NCI-H2196 (cell line): ENCODE measurements around the gene NEO1.
"Not testable (repeated sequence)": the region's sequence is repeated elsewhere in the genome, so short reads cannot be mapped to it uniquely, and the experiment has no call there.

Experiments used
- DNase-seq: peaks from one replicate; lab custom pipeline; 2025; ENCODE audit not compliant: unreplicated experiment; lab: John Stamatoyannopoulos, UW

NEO1 gene

DNA sequence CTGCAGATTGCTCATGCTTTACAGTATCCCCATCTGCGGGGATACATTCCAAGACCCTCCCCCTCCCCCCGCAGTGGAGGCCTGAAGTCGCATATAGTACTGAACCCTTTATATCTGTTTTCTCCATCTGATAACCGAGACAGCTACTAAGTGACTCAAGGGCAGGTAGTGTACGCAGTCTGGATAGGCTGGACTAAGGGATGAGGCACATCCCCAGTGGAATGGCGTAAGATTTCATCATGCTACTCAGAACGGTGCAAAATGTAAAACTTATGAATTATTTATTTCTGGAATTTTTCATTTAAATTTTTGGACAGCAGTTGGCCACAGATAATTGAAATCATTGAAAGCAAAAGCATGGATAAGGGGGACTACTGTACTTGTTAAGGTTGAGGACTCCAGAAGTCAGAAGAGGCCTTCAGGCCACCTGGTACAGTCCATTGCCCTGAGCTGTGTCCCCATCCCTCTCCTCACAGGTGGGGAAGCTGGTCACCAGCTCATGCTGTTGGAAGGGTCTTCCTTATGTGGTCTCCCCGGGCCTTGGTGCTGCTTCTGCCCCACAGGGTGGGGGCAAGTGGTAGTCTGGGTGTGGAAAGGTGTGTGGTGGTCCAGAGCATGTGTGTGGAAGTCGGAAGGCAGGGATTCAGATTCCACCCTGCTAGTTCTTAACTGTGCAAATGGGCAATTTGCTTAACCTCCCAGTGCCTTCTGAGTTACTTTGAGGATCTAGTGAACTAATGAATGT is 244.5 kb downstream of the NEO1 start:
- DNase-seq: no peak

DNA sequence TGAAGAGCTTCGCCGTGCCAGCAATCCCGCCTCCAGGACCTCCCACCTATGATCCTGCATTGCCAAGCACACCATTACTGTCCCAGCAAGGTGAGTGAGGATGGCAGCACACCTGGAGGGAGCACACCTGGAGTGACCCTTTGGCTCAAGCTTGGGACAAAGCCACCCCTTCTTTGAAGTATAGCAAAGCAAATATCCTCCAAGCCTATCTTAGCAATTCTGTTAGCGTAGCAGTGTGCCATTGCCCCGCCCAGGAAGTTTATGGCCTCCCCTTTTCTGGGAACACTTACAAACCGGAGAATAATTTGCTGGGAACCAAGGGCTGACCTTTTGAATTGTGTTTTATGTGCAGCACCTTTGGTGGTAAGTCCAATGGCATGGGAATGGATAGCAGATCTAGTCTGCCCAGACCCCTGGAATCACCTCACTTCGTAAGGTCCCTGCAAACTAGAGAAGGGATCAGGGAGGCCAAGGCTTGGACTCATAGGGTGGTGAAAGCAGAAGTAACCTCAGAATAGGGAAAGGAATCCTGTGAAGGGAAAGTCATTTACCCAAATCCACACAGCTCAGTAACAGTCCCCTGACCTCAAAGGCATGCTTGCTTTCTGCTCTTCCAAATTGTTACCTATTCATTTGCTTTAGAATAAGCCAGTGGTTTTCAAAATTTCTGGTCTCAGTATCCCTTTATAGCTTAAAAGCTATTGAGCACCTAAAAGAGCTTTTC is 246.4 kb downstream of the NEO1 start:
- no peak for DNase-seq

DNA sequence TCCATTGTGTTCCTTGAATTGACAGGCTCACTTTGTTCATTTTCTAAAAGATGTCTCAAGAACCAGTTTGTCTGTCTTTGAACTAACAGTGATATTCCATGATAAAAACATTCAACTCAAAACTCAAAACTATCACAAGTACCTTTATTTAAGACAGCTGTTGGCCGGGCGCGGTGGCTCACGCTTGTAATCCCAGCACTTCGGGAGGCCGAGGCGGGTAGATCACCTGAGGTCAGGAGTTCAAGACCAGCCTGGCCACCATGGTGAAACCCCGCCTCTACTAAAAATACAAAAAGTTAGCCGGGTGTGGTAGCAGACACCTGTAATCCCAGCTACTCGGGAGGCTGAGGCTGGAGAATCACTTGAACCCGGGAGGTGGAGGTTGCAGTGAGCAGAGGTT is 248.0 kb downstream of the NEO1 start:
- not testable (repeated sequence) for DNase-seq

DNA sequence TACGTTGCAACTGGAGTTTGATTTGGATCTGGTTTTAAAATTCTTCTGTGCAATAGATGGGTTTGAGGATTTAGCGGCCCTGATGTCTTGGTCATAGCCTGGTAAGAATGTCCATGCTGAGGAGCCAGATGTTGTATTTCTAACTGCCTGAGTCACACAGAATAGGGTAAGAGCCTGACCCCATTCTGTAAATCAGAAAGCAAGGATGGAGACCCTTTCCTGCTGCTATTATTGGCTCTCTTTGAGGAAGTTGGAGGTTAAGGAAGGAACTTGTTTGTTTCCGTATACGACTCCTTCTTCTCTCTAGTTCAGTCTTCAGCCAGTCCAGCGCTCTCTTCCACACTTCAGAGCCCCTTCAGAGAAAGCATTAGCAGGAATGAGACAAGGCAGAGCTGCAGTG is 251.4 kb downstream of the NEO1 start:
- no peak for DNase-seq

DNA sequence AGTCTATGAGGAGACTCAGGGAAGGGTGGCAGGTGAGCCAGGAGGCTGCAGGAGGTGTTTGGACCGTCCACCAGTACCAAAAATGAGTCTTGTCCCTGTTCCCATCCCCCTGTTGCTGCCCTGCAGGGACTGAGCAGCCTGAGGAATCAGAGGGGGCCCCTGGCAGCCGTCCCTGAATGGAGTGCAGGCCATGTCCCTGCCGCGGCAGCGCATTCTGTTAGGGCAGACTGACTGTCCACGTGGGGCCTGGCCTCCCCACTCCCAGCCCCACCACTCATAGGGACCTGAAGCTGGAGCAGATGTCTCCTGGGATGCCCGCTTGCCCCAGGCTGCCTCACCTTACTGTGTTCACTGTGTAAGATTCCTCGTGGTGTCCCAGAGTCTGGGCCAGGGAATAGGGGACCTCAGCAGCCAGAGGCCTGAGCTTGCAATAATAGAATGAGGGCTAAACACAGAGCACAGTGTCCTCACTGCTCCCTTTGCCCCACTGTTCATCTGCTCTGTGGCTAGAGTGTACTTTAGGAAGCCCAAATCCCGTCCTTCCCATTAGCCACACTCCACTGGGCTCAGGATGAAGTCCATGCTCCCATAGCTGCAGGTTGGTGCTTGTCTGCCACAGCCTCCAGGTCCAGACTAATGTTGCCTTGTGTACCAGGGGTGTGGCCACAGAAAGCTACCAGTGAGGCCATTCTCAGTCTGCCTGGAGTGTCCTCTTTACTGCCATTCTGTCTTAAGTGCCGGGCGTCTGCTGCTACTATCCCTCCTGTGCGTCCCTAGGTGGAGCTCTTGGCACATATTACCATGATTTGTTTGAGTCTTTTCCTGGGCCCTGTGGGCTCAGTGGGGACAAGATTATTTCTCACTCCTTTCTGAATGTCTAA is 253.3 kb downstream of the NEO1 start:
- DNase-seq: peak; percentile 65

DNA sequence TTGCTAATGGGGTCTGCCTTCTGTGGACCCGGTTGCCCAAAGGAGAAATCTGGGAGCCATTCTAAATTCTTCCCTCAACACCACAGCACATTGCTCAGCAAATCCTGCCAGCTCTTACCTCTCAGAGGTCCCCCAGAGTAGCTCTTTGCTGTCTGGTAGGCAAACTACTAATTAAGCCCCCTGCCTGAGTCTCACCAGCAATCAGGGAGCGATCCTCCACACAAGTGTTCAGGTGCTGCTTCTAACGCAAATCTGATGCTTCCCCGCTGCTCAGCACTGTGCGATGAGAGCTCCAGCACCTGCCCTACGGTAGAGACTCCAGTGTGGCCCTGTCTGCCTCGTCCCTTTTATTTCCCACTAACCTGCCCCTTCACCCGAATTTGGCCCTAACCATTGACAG is 256.0 kb downstream of the NEO1 start:
- no peak for DNase-seq

DNA sequence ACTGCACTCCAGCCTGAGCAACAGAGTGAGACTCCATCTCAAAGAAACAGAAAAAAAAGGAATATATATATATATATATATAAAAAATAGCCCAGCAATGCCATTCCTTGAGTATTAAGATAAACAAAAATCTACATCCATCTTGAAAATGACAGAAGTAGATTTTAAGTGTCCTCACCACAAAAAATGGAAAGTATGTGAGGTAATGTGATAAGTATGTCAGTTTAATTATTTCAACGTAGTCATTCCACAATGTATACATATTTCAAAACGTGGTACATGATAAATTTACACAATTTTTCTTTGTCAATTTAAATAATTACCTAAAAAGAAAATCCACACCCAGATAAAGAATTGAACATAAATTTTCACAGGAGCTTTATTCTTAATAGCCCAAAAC is 261.6 kb downstream of the NEO1 start:
- DNase-seq: no peak

DNA sequence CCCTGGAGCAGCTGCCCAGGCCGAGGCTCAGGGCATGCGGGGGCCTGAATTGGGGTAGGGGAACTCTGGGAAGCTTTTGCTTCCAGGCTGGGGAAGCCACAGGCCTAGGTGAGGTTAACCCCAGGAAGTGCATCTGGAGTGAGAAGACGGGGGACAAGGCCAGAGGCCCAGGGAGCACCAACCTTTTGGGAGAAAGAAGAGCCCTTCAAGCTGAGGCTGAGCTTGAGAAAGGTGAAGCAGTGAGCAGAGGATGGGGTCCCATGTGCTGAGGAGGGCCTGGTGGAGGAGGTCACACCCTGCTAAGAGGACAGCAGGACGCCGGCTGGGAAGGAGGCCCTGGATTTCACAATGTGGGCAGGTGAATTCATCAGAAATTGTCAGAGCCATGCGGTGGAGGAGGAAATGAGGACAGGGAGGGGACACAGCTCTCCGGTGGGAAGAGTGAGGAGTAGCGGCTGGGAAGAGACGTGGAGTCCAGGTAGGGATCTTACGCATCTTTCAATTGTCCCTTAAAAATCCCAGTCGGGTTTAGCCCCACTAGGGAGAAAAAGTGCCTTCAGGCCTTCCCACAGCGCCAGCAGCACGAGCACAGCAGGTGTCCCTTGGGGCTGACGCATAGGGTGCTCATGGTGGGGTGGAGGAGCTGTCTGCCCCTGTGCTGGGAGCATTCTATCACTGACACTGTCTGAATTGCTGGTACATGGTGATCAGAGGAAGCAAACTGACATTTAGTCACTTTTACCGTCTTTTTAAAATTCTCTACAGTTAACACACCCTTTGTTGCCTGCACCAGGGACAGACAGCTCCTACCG is 265.6 kb downstream of the NEO1 start:
- DNase-seq: no peak

DNA sequence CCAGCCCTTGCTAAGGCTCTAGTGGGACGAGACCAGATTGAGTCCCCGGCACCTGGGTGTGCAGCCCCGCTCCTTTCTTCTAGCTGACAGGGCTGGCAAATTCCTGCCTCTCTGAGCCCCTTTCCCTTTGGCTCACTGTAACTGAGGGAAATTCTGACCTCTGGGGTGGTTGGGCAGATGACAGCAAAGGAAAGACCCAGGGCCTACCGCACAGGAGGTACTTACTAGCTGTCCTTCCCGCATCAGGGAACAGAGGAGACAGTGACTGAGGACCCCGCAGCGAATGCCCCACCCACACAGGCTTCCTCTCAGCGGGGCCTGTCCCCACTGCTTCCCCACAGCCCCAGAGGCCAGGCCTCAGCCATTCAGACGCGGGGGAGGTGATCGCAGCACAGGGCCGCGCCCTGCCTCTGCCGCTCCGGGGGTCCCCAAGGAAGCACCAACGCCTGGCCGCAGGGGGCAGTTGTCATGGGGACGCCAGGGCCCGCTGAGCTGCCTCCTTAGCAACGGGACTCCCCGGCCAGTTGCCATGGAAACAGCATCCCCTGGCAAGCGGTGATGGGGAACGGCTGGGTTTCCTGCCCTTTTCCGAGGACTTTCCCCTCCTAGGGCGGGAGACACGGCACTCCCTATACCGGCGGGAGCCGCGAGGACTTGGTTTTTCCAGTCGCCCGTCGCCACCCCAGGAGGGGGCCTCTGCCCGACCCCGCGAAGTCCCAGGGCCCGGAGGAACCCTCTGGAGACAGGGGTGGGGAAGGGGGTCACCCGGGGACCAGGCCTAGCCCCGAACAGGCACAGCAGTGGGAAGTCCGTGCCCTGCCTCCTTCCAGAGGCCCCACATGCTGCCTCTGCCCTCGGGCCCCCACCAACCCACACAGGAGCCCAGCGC is 266.4 kb downstream of the NEO1 start:
- no peak for DNase-seq

DNA sequence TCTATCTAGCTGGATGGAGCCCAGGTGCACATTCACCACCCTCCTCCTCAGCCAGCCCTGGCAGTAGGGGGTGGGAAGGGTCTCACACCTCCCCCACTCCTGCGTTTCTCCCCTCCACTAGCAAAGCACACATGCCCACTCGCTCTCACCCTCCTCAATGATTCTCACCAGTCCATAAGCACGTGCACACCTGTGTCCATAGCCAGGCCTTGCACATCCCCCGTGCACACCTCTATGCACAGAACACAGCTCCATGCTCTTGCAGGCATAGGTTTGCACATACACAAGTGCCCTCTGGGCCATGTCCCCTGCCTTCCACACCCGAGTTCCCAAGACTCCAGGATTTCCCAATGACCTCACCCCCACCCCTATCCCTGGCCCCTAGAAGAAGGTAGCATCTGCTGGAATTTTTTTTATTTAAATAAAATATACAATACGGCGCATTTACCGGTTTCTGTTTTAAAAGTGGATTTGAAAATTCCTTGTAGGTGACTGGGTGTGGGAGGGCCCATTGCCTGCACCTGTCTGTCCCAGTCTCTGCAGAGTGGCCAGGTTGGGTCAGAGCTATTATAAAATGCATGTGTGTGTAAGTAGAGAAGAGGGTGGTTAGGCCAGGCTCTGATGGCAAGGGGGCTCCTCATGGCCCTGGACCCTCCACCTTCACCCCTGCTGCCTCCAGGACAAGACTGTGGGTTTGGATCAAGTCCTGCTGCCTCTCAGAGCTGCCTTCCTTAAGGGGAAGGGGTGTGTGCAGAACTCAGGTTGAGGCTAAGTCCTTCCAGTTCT is 267.4 kb downstream of the NEO1 start:
- no peak for DNase-seq

DNA sequence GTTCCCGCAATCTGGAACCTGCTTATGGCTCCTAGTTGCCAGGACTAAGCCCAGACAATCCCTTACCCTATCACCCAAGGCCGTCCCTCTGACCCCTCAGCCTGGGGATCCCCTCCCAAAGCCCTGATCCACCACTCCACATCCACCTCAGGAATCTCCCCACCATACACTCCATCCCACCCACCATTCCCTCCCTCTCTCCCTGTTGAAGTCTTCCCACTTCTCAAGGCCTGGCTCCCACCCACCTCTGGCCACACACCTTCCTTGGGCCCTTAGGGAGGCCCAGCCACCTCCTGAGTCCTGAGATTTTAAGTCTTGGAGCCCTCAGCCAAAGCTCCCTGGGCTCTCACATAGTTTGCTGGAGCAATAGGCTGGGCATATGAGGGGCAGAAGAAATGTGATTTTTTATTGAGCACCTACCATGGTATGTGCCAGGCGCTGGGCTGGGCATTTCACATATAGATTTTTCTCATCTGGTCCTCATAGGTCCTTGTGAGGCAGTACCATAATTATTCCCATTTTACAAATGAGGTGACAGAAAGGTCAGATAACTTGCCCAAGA is 268.4 kb downstream of the NEO1 start:
- no peak for DNase-seq

DNA sequence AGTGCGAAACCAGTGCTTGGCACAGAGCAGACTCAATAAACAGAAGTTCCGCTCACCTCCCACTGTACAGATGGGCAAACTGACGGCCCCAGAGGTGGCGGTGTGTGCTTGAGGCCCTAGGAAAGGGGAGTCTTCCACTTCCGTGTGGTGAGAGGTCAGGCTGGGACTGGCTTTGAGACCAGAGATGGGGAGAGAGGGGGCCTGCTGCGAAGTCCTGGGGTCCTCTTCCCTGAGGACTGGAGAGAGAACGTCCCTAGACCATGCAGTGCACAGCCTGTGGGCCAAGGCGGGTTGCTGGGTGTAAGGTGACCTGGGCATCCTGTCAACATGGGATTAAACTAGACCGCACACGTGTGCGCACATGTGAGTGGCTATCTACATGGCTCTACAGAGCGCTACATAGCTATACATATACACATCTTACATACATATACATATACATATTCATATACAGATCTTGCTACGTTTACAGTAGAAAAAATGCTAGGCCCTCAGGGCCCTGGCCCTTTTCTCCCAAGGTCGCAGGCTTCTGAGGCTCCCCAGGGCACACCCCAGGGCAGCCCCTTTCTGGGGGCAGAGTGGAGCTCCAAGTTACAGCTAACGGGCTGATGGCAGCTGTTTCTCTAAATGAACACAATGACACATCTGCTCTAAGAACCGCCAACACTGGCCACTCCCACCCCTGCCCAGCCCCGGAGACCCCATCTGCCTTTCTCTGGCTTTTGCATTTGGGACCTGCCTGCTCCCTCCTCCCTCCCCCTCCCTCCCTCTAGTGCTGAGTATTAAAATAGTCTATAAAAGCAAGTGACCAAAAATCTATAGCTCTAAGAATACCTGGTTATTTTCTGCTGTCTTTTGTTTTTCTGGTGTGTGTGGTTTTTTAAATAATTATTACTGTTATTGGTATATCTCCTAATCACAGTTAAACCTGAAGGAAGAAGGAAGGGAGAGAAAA is 269.5 kb downstream of the NEO1 start:
- DNase-seq: no peak

DNA sequence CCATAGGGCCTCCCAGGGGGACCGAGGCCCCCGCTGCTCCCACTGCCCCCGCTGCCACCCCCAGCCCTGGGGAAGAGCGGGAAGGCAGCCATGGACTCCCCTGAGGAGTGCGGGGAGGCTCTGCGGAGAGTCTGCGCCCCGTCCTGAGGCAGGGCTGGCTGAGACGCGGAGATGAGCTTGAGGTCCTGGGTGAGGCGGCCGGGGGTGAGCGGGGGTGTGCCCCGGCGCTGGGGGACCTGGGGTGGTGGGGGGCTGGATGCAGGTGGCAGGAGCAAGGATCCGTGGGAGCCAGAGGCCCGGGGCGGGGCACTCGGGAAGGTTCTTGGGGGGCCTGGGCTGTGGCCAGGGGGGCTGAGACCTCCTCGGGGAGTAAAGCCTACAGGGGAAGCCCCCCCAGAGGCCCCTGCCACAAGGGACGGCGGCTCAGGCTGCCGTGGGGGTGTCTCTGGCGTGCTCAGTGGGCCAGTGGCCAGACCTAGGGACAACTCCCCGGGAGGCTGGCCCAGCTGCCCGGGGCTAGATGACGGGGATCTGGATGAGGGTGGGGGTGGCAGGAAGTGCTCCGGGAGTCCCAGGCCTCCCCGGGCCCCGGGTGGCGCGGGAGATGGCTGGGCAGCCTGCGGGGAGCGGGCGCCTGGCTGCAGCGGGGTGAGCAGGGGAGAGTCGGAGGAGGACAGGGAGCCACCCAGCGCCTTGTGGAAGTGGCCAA is 270.6 kb downstream of the NEO1 start:
- DNase-seq: no peak

DNA sequence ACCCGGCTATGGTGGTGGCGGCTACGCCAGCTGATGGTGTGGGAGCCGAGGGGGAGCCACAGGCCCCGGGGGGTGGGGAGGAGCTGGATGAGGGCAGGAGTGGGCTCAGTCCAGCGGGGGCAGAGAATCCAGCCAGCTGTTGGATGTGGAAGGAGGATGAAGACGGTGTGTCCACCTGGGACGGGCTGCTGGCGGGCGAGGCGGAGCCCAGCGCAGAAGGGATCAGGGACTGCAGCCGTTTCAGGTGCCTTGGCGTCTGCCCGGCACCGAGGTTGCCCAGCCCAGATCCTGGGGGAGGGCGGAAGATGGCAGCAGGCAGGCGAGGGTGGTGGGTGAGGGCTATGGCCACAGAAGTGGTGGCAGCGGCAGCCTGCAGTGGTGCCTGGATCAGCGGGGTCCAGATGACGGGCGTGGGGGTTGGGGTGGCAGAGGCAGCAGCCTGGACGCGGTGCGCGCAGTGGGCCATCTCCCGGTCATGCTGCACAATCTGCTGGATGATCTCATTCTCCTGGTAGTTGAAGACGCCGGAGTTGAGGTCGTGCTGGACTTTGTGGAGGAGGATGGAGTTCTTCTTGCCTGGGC is 271.2 kb downstream of the NEO1 start:
- DNase-seq: no peak

DNA sequence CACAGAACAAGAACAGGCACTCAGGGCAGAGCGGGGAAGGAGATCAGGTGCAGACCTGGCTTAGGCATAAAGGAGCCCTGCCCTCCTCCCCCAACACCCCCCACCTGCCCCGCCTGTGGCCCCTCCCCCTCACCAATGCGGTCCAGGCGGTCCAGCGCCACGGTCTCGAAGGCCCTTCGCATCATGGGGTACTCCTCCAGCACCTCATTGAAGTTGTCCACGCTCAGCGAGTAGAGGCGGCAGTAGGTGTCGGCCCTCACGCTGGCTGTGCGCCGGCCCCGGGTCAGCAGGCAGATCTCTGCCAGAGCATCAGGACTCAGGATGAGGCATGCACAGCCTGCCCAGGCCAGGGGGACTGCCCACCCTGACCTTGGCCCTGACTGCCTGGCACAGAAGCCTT is 271.7 kb downstream of the NEO1 start:
- DNase-seq: no peak

DNA sequence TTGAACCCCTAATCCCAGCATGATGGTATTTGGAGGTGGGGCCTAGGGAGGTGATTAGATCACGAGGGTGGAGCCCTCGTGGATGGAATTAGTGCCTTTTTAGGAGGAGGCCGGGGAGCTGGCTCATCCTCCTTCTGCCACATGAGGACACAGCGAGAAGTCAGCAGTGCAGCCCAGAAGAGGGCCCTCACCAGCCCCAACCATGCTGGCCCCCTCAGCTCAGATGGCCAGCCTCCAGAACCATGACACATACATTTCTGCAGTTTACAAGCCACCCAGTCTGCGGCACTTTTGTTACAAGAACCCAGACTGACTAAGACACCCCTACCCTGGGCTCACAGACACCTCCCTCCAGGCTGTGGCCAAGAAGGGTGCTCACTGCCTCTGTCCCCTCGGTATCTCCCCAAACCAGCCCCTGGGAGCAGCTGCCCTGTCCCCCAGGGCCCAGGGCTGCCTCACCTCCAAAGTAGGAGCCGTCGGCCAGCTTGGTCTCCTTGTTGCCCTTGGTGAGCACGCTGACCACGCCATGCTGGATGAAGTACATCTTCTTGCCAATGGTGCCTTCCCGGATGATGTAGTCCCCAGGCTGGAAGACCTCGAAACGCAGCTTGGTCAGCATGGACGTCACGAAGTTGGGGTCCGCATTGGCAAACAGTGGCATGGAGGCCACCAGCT is 272.4 kb downstream of the NEO1 start:
- DNase-seq: no peak
